ENCODE results near the gene ARHGAP40. TPM values are rescaled to one million over a fixed set of nuclear protein-coding genes. Genes with fewer than 3 reads are reported as not detected.

ARHGAP40 gene
- total and polyA plus RNA-seq, 2 donors (not counting 3 experiments of a cell fraction or from before 2014, with no cell fraction given), result 0.18 to 0.20 TPM

- Histone ChIP-seq H3K27ac (ENCODE audit: insufficient read depth, low read depth, low read length) (no peak overlapping the region), H3K79me2 (ENCODE audit: control insufficient read depth, insufficient read depth, low read length) (no peaks in the 10 kb centered on the region), H3K4me1 (ENCODE audit: control insufficient read depth, extremely low read depth, insufficient read depth, low read length) (no peaks in the 10 kb centered on the region), H3K36me3 (ENCODE audit: control insufficient read depth in 2 of 2, extremely low read depth in 1 of 2, insufficient read depth in 2 of 2, low read length in 2 of 2) (no peaks in the 10 kb centered on the region), H2AFZ (ENCODE audit: low read depth, low read length) (no peak overlapping the region), H4K20me1 (replicated peaks; ENCODE audit: control insufficient read depth, extremely low read depth, insufficient read depth, low read length) (no peaks in the 10 kb centered on the region), H3K9me3 (replicated peaks; ENCODE audit: control insufficient read depth, insufficient read depth, low read length) (no peaks in the 10 kb centered on the region), H3K9me1 (replicated peaks; ENCODE audit: control insufficient read depth, extremely low read depth, insufficient read depth, low read length) (no peaks in the 10 kb centered on the region), H3K27me3 (ENCODE audit: control insufficient read depth in 2 of 2, insufficient read depth in 2 of 2, low read length in 2 of 2) (peaks cover 0 to 6% of the 10 kb centered on the region in 2 experiments), H3K4me3 (replicated peaks in 1 of 3; ENCODE audit: insufficient read depth in 1 of 3, low read depth in 1 of 3, low read length in 3 of 3) (no peak overlapping the region), H3K4me2 (ENCODE audit: insufficient read depth, low read length) (no peak overlapping the region), H3K9ac (replicated peaks; ENCODE audit: extremely low read depth, insufficient read depth, low read length) (no peak overlapping the region)
- ChIA-PET CTCF (no interaction called here), POLR2A (no interaction called here)
- no peak for FAIRE-seq
- intact Hi-C loops (cut with micrococcal nuclease), result no loop called here
- TF ChIP-seq EZH2 (IDR thresholded peaks at IDR 0.05; ENCODE audit: borderline replicate concordance, low read depth, low read length, severe bottlenecking) (no peak), FOS (IDR thresholded peaks at IDR 0.05; ENCODE audit: borderline replicate concordance, insufficient read depth, low read length) (no peak), GATA2 (IDR thresholded peaks at IDR 0.05; ENCODE audit: insufficient read depth, insufficient read length, low read depth, low read length) (no peak), POLR2AphosphoS5 (IDR thresholded peaks at IDR 0.05; ENCODE audit: insufficient read depth, low read depth, low read length) (no peak), POLR2A (IDR thresholded peaks at IDR 0.05; ENCODE audit: low read depth, low read length) (no peak), JUN (IDR thresholded peaks at IDR 0.05; ENCODE audit: borderline replicate concordance, insufficient read depth, insufficient read length, low read depth) (no peak), MYC (IDR thresholded peaks at IDR 0.05; ENCODE audit: low read depth, low read length) (no peak)
- TF ChIP-seq, protein P1, sequence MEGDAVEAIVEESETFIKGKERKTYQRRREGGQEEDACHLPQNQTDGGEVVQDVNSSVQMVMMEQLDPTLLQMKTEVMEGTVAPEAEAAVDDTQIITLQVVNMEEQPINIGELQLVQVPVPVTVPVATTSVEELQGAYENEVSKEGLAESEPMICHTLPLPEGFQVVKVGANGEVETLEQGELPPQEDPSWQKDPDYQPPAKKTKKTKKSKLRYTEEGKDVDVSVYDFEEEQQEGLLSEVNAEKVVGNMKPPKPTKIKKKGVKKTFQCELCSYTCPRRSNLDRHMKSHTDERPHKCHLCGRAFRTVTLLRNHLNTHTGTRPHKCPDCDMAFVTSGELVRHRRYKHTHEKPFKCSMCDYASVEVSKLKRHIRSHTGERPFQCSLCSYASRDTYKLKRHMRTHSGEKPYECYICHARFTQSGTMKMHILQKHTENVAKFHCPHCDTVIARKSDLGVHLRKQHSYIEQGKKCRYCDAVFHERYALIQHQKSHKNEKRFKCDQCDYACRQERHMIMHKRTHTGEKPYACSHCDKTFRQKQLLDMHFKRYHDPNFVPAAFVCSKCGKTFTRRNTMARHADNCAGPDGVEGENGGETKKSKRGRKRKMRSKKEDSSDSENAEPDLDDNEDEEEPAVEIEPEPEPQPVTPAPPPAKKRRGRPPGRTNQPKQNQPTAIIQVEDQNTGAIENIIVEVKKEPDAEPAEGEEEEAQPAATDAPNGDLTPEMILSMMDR (IDR thresholded peaks at IDR 0.05; ENCODE audit: extremely low read depth in 1 of 2, insufficient read depth in 1 of 2, low read depth in 1 of 2, low read length in 2 of 2), result no peak
- TF ChIP-seq, protein P2, sequence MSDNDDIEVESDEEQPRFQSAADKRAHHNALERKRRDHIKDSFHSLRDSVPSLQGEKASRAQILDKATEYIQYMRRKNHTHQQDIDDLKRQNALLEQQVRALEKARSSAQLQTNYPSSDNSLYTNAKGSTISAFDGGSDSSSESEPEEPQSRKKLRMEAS (IDR thresholded peaks at IDR 0.05; ENCODE audit: insufficient read depth, insufficient read length), result no peak
- dilution Hi-C loops (cut with MboI; ENCODE audit: extremely low pct_ligation_motif_present, low sequenced_read_pairs), result no loop called here
- DNase-seq (ENCODE audit: low read depth, low spot score), result no peak
- BruUV-seq (replicated peaks), result no TSS peak
Observed at GRCh38 chr20:38581830-38582358, 19.7 kb upstream of the ARHGAP40 start.

Data from endothelial cell of umbilical vein (primary cell).